A673 (cell line): ENCODE measurements around the gene AP3B2.

ENCODE experiments used
- EZH2 ChIP-seq: fragments of 200-600 bp; sonication (generic); IDR thresholded peaks from 2 replicates; pipeline ENCODE4 v1.6.1; 2017; ENCODE audit warnings: borderline replicate concordance, low read depth, mild to moderate bottlenecking, mixed read lengths, antibody characterized with exemption, low read length; ENCODE audit not compliant: poor library complexity, severe bottlenecking
- TF ChIP-seq, protein P1 (sequence below): fragments of 300-800, 200-600 bp; sonication (generic); conservative IDR thresholded peaks from 2 replicates; pipeline ENCODE4 v1.5.1; 2017; ENCODE audit warnings: low read depth, mild to moderate bottlenecking, antibody characterized with exemption, low read length, moderate library complexity, mixed read lengths

DNA sequence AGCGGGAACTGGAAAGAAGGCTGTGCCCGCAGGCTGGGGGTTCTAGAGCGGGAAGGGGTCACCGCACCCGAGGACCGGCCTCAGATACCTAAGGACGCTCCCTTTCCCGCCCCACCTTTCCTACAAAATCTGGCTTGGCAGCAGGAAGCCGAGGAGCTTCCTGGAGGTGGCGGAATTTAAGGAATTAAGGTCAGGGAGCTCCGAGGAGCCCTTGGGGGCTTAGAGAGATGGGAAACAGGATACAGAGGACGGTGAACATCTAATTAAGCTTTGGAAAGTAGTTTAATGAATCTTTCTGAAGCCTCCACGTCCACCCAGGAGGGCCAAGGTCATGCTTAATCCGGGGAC, 507 bp upstream of the AP3B2 start:
- no peak for TF ChIP-seq EZH2
- TF ChIP-seq, protein P1, sequence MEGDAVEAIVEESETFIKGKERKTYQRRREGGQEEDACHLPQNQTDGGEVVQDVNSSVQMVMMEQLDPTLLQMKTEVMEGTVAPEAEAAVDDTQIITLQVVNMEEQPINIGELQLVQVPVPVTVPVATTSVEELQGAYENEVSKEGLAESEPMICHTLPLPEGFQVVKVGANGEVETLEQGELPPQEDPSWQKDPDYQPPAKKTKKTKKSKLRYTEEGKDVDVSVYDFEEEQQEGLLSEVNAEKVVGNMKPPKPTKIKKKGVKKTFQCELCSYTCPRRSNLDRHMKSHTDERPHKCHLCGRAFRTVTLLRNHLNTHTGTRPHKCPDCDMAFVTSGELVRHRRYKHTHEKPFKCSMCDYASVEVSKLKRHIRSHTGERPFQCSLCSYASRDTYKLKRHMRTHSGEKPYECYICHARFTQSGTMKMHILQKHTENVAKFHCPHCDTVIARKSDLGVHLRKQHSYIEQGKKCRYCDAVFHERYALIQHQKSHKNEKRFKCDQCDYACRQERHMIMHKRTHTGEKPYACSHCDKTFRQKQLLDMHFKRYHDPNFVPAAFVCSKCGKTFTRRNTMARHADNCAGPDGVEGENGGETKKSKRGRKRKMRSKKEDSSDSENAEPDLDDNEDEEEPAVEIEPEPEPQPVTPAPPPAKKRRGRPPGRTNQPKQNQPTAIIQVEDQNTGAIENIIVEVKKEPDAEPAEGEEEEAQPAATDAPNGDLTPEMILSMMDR, result no peak
